Suprapubic skin (tissue), 4 donors: ENCODE measurements around the gene RBM27. TPM values are rescaled to one million over a fixed set of nuclear protein-coding genes. Genes with fewer than 3 reads are reported as not detected.

Experiments used
- DNase-seq, 2 donors: peaks; one replicate each; pipeline ENCODE4 v3.0.0-alpha.2; 2019; ENCODE audit warnings: low spot score in 2 of 2
- H3K27ac ChIP-seq: fragments of 200-600 bp; sonication (generic); one replicate; pipeline ENCODE4 v1.5.1; 2019
- H3K27me3 ChIP-seq: fragments of 200-600 bp; sonication (generic); one replicate; pipeline ENCODE4 v1.5.1; 2019
- H3K36me3 ChIP-seq: fragments of 200-600 bp; sonication (generic); one replicate; pipeline ENCODE4 v1.5.1; 2019
- H3K4me1 ChIP-seq: fragments of 200-600 bp; sonication (generic); one replicate; pipeline ENCODE4 v1.5.1; 2019
- H3K4me3 ChIP-seq: fragments of 200-600 bp; sonication (generic); one replicate; pipeline ENCODE4 v1.5.1; 2019; ENCODE audit warnings: mild to moderate bottlenecking
- H3K9me3 ChIP-seq: fragments of 200-600 bp; sonication (generic); one replicate; pipeline ENCODE4 v1.5.1; 2019
- EP300 ChIP-seq: sonication (generic); formaldehyde crosslinking; IDR thresholded peaks from one replicate; pipeline ENCODE4 v1.6.1; 2017; ENCODE audit warnings: antibody characterized with exemption
- POLR2A ChIP-seq, 2 donors: fragments of 450-650 bp; IDR thresholded peaks; one replicate each; pipeline ENCODE4 v1.6.1; 2017; ENCODE audit warnings: antibody characterized with exemption in 2 of 2, mild to moderate bottlenecking in 2 of 2, moderate library complexity in 2 of 2
- POLR2AphosphoS5 ChIP-seq, 3 donors: sonication (generic); formaldehyde crosslinking; IDR thresholded peaks; one replicate each; pipeline ENCODE4 v1.6.1; 2017; ENCODE audit warnings: antibody characterized with exemption in 3 of 3
- WGBS: methylation state at CpG from one replicate; pipeline ENCODE4 v1.1.5; 2018; 5-methylcytosine and 5-hydroxymethylcytosine counted together
- total RNA-seq, 4 donors: library from RNA; depleted of rRNA; stranded (reverse); fragments of >200 nt; gene quantifications; one replicate each; pipeline ENCODE4 v1.1.0, GENCODE V29; 2016
- TF ChIP-seq, protein P1 (sequence below), 2 donors: fragments of 200-600 bp in 1 of 2; fragments of 450-650 bp in 1 of 2; sonication (generic) in 1 of 2; IDR thresholded peaks; one replicate each; pipeline ENCODE4 v1.5.1; 2016 to 2019; ENCODE audit warnings: antibody characterized with exemption in 2 of 2, mild to moderate bottlenecking in 1 of 2, moderate library complexity in 1 of 2

RBM27 gene
- total RNA-seq, 4 donors from 2014 or later: 19.4 to 47.6 (median 22.2) TPM

GRCh38 chr5:146232223-146232622 is 28.8 kb downstream of the RBM27 start:
- no peaks in the 10 kb centered on the region for H3K27me3 ChIP-seq
- H3K4me3 ChIP-seq: no peak overlapping the region
- no peak for TF ChIP-seq POLR2AphosphoS5 (IDR thresholded peaks at IDR 0.05)
- no peak for TF ChIP-seq EP300
- TF ChIP-seq, protein P1, sequence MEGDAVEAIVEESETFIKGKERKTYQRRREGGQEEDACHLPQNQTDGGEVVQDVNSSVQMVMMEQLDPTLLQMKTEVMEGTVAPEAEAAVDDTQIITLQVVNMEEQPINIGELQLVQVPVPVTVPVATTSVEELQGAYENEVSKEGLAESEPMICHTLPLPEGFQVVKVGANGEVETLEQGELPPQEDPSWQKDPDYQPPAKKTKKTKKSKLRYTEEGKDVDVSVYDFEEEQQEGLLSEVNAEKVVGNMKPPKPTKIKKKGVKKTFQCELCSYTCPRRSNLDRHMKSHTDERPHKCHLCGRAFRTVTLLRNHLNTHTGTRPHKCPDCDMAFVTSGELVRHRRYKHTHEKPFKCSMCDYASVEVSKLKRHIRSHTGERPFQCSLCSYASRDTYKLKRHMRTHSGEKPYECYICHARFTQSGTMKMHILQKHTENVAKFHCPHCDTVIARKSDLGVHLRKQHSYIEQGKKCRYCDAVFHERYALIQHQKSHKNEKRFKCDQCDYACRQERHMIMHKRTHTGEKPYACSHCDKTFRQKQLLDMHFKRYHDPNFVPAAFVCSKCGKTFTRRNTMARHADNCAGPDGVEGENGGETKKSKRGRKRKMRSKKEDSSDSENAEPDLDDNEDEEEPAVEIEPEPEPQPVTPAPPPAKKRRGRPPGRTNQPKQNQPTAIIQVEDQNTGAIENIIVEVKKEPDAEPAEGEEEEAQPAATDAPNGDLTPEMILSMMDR (IDR thresholded peaks at IDR 0.05): no peak
- TF ChIP-seq POLR2A (IDR thresholded peaks at IDR 0.05): no peak
- H3K36me3 ChIP-seq: peaks cover 76% of the 10 kb centered on the region
- no peak overlapping the region for H3K27ac ChIP-seq
- H3K9me3 ChIP-seq: no peaks in the 10 kb centered on the region
- 92% methylated on average over 6 of the region's 6 CpGs for WGBS
- H3K4me1 ChIP-seq: no peaks in the 10 kb centered on the region
- DNase-seq: no peak

GRCh38 chr5:146233441-146233840 is 30.0 kb downstream of the RBM27 start:
- Histone ChIP-seq H3K27ac (no peak overlapping the region), H3K36me3 (peaks cover 85% of the 10 kb centered on the region), H3K4me3 (no peak overlapping the region), H3K9me3 (no peaks in the 10 kb centered on the region), H3K27me3 (no peaks in the 10 kb centered on the region), H3K4me1 (no peaks in the 10 kb centered on the region)
- 87% methylated on average over 5 of the region's 5 CpGs for WGBS
- no peak for DNase-seq
- TF ChIP-seq POLR2A (IDR thresholded peaks at IDR 0.05): no peak
- TF ChIP-seq, protein P1 (IDR thresholded peaks at IDR 0.05): no peak
- no peak for TF ChIP-seq POLR2AphosphoS5 (IDR thresholded peaks at IDR 0.05)
- TF ChIP-seq EP300: no peak

DNA sequence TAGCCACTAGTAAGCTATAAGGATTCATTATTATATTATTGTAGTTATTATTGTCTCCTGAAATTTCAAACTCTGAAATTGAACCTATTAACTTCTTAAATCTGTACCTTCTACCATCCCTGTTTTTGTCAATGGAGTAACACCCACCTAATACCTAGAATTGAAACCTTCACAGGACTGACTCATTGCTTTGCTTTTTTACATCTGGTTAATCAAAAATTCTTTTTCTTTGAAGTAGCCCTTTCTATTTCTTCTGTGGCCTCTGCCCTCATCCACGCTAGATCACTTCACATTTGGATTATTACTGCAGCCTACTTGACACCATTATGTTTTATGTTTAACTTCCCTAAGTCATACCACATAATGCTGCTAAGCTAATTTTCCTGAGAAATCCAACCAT is 35.6 kb downstream of the RBM27 start:
- Histone ChIP-seq H3K36me3 (peaks cover 48% of the 10 kb centered on the region), H3K4me3 (no peak overlapping the region), H3K4me1 (peaks cover 2% of the 10 kb centered on the region), H3K27me3 (no peaks in the 10 kb centered on the region), H3K27ac (no peak overlapping the region), H3K9me3 (no peaks in the 10 kb centered on the region)
- DNase-seq: no peak
- TF ChIP-seq, protein P1 (IDR thresholded peaks at IDR 0.05): no peak
- 95% methylated on average over 1 of the region's 1 CpG for WGBS

DNA sequence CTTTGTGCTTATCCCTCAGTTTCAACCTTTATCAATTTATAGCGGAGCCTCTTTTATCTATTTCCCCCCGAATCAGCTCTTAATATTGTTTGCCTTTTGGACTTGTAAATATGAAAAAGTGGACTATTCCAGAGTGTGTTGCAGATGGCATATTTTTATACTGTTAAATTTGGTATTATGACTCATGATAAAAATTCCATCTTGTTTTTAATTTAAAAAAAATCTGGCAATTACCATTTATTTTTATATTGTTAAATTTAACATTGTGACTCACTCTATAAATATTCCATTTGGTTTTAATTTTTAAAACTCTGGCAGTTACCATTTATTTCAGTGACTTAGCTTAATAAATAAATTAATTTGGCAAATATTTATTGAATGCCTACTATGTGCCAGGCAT is 37.5 kb downstream of the RBM27 start:
- Histone ChIP-seq H3K9me3 (no peaks in the 10 kb centered on the region), H3K4me1 (peaks cover 2% of the 10 kb centered on the region), H3K27me3 (no peaks in the 10 kb centered on the region), H3K4me3 (no peak overlapping the region), H3K36me3 (peaks cover 48% of the 10 kb centered on the region), H3K27ac (peak overlapping the region; percentile 69)
- DNase-seq: no peak
- no peak for TF ChIP-seq POLR2AphosphoS5 (IDR thresholded peaks at IDR 0.05)
- TF ChIP-seq POLR2A (IDR thresholded peaks at IDR 0.05): no peak
- TF ChIP-seq EP300: no peak
- TF ChIP-seq, protein P1 (IDR thresholded peaks at IDR 0.05): no peak
- 74% methylated on average over 2 of the region's 2 CpGs for WGBS

DNA sequence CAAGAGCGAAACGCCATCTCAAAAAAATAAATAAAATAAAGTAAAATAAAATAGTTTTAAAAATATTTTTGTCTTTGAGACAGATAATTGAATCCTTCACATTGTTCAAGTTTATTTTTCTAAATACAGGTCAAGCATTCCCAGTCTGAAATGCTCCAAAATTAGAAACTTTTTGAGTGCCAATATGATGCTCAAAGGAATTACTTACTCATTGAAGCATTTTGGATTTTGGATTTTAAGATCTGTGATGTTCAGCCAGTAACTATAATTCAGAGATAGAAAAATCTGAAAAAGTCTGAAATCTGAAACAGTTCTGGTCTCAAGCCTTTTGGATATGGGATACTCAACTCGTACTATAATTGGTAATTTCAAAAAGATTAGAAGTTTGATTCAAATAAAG is 39.8 kb downstream of the RBM27 start:
- Histone ChIP-seq H3K27ac (peak overlapping the region; percentile 43), H3K36me3 (peaks cover 26% of the 10 kb centered on the region)
- 77% methylated on average over 3 of the region's 3 CpGs for WGBS

More for the DNA sequence above, 39.8 kb downstream of the RBM27 start:
- no peaks in the 10 kb centered on the region for H3K9me3 ChIP-seq
- DNase-seq: no peak
- TF ChIP-seq, protein P1 (IDR thresholded peaks at IDR 0.05): no peak
- no peak for TF ChIP-seq POLR2A (IDR thresholded peaks at IDR 0.05)
- TF ChIP-seq POLR2AphosphoS5 (IDR thresholded peaks at IDR 0.05): no peak
- TF ChIP-seq EP300: no peak
- no peak overlapping the region for H3K4me3 ChIP-seq
- H3K27me3 ChIP-seq: no peaks in the 10 kb centered on the region
- peaks cover 2% of the 10 kb centered on the region for H3K4me1 ChIP-seq
